ENCODE results near the gene SCYL3.
"Not testable (repeated sequence)": the region's sequence is repeated elsewhere in the genome, so short reads cannot be mapped to it uniquely, and the experiment has no call there.

- TF ChIP-seq CTCF, POLR2A (IDR thresholded peaks at IDR 0.05): not testable (repeated sequence)
Observed at GRCh38 chr1:169918220-169918619, 24.5 kb upstream of the SCYL3 start.

Data from lower leg skin (tissue), 3 donors.